22Rv1 (cell line): ENCODE results near the gene CCRL2.

Source experiments
- ZFX ChIP-seq: fragments of 450-650 bp; IDR thresholded peaks from 2 replicates; pipeline ENCODE4 v1.6.1; 2017; ENCODE audit warnings: antibody characterized with exemption, borderline replicate concordance
- TF ChIP-seq, protein P1 (sequence below): fragments of 450-650 bp; IDR thresholded peaks from 2 replicates; pipeline ENCODE4 v1.5.1; 2017; ENCODE audit warnings: mild to moderate bottlenecking

DNA sequence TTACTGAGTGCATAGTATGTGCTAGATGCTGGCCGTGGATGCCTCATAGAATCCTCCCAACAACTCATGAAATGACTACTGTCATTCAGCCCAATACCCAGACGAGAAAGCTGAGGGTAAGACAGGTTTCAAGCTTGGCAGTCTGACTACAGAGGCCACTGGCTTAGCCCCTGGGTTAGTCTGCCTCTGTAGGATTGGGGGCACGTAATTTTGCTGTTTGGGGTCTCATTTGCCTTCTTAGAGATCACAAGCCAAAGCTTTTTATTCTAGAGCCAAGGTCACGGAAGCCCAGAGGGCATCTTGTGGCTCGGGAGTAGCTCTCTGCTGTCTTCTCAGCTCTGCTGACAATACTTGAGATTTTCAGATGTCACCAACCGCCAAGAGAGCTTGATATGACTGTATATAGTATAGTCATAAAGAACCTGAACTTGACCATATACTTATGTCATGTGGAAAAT, 37.4 kb upstream of the CCRL2 start:
- TF ChIP-seq, protein P1, sequence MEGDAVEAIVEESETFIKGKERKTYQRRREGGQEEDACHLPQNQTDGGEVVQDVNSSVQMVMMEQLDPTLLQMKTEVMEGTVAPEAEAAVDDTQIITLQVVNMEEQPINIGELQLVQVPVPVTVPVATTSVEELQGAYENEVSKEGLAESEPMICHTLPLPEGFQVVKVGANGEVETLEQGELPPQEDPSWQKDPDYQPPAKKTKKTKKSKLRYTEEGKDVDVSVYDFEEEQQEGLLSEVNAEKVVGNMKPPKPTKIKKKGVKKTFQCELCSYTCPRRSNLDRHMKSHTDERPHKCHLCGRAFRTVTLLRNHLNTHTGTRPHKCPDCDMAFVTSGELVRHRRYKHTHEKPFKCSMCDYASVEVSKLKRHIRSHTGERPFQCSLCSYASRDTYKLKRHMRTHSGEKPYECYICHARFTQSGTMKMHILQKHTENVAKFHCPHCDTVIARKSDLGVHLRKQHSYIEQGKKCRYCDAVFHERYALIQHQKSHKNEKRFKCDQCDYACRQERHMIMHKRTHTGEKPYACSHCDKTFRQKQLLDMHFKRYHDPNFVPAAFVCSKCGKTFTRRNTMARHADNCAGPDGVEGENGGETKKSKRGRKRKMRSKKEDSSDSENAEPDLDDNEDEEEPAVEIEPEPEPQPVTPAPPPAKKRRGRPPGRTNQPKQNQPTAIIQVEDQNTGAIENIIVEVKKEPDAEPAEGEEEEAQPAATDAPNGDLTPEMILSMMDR: no peak
- no peak for TF ChIP-seq ZFX
